SU-DHL-6 (cell line): ENCODE data around the gene MAPK14.

Experiments used
- CTCF ChIP-seq: fragments of 200-600 bp; sonication (generic); IDR thresholded peaks from one replicate; pipeline ENCODE4 v1.5.1; 2017; ENCODE audit warnings: antibody characterized with exemption, mild to moderate bottlenecking, low read length, moderate library complexity; ENCODE audit not compliant: insufficient read depth, poor library complexity, severe bottlenecking
- EZH2phosphoT487 ChIP-seq: fragments of 200-600 bp; sonication (generic), shearing (Covaris generic); conservative IDR thresholded peaks from 2 replicates; pipeline ENCODE4 v1.6.1; 2018; ENCODE audit warnings: mild to moderate bottlenecking, antibody characterized with exemption, low read length, moderate library complexity, mixed read lengths

GRCh38 chr6:36128073-36128472 lies 100.5 kb downstream of the MAPK14 start:
- TF ChIP-seq CTCF (no peak), EZH2phosphoT487 (no peak)
